ENCODE results near the gene ADD3. TPM values are rescaled to one million over a fixed set of nuclear protein-coding genes. Genes with fewer than 3 reads are reported as not detected.
"Not testable (repeated sequence)": the region's sequence is repeated elsewhere in the genome, so short reads cannot be mapped to it uniquely, and the experiment has no call there.

The ADD3 gene
- total RNA-seq, 4 donors from 2014 or later: 257 to 644 (median 358) TPM

- H3K4me3 ChIP-seq (replicated peaks in 1 of 3): no peak overlapping the region
- no peak for DNase-seq
- no peak for TF ChIP-seq POLR2A (IDR thresholded peaks at IDR 0.05)
- TF ChIP-seq CTCF (IDR thresholded peaks at IDR 0.05): no peak
- H3K27me3 ChIP-seq: no peaks in the 10 kb centered on the region
- peaks cover 6 to 7% of the 10 kb centered on the region in 2 donors for H3K36me3 ChIP-seq
- intact Hi-C loops (cut with DNase I): no loop called here
- no peaks in the 10 kb centered on the region for H3K9me3 ChIP-seq
- peaks cover 8 to 11% of the 10 kb centered on the region in 2 donors for H3K4me1 ChIP-seq
- no peak overlapping the region for H3K27ac ChIP-seq
- WGBS, 2 donors: 96 to 98% methylated on average over 3 of the region's 3 CpGs
Observed at GRCh38 chr10:110110338-110110737, 102.6 kb downstream of the ADD3 start.

- Histone ChIP-seq H3K27ac (peak overlapping the region in 1 of 3 donors; percentile 64), H3K36me3 (peaks cover 6 to 7% of the 10 kb centered on the region in 2 donors), H3K4me1 (peaks cover 17 to 27% of the 10 kb centered on the region in 2 donors), H3K9me3 (no peaks in the 10 kb centered on the region), H3K27me3 (no peaks in the 10 kb centered on the region), H3K4me3 (replicated peaks in 1 of 3) (no peak overlapping the region)
- no peak for DNase-seq
- 97 to 98% methylated on average over 4 of the region's 4 CpGs for WGBS, 2 donors
- intact Hi-C loops (cut with DNase I): no loop called here
- TF ChIP-seq CTCF (IDR thresholded peaks at IDR 0.05) (no peak), POLR2A (IDR thresholded peaks at IDR 0.05) (no peak)
Observed at GRCh38 chr10:110113670-110114337, 106.0 kb downstream of the ADD3 start.

GRCh38 chr10:110114668-110115067 lies 106.9 kb downstream of the ADD3 start:
- H3K27me3 ChIP-seq; H3K9me3 ChIP-seq; DNase-seq; H3K4me3 ChIP-seq (replicated peaks in 1 of 3); intact Hi-C loops (cut with DNase I); H3K36me3 ChIP-seq: not testable (repeated sequence)
- H3K27ac ChIP-seq: peak overlapping the region in 2 of 3 donors; percentile 46 to 64
- H3K4me1 ChIP-seq: peaks cover 22 to 24% of the 10 kb centered on the region in 2 donors
- WGBS, 2 donors: 97% methylated on average over 2 of the region's 2 CpGs

GRCh38 chr10:110115784-110116520 lies 108.2 kb downstream of the ADD3 start:
- Histone ChIP-seq H3K4me3 (replicated peaks in 1 of 3) (no peak overlapping the region), H3K4me1 (peaks cover 24% of the 10 kb centered on the region in 2 donors), H3K9me3 (no peaks in the 10 kb centered on the region), H3K36me3 (peaks cover 6 to 7% of the 10 kb centered on the region in 2 donors), H3K27ac (peak overlapping the region; percentile 15 to 64 (median 46)), H3K27me3 (no peaks in the 10 kb centered on the region)
- no peak for TF ChIP-seq POLR2A (IDR thresholded peaks at IDR 0.05)
- no peak for DNase-seq
- WGBS, 2 donors: 91 to 93% methylated on average over 4 of the region's 4 CpGs
- intact Hi-C loops (cut with DNase I): no loop called here

GRCh38 chr10:110118891-110119621 lies 111.3 kb downstream of the ADD3 start:
- Histone ChIP-seq H3K4me3 (replicated peaks in 1 of 3) (no peak overlapping the region), H3K9me3 (no peaks in the 10 kb centered on the region), H3K27me3 (no peaks in the 10 kb centered on the region), H3K27ac (peak overlapping the region; percentile 59 to 84 (median 79)), H3K36me3 (no peaks in the 10 kb centered on the region), H3K4me1 (peaks cover 24 to 28% of the 10 kb centered on the region in 2 donors)
- WGBS, 2 donors: 58 to 74% methylated on average over 1 of the region's 1 CpG
- intact Hi-C loops (cut with DNase I): no loop called here
- DNase-seq: peak; percentile 25 to 34
- no peak for TF ChIP-seq POLR2A (IDR thresholded peaks at IDR 0.05)
- peak in 1 of 6 experiments; percentile 19 for TF ChIP-seq CTCF (IDR thresholded peaks at IDR 0.05)
